CD4-positive, alpha-beta T cell treated with Interleukin-6 for 4 hours (primary cell): ENCODE results near the gene EIF3L.
A peak's percentile ranks its signal among the peaks of the same experiment; 100 is the strongest.

ENCODE experiments used
- DNase-seq: peaks from one replicate; pipeline ENCODE4 v3.0.0-alpha.2; 2020; ENCODE audit warnings: mixed read lengths

EIF3L gene

DNA sequence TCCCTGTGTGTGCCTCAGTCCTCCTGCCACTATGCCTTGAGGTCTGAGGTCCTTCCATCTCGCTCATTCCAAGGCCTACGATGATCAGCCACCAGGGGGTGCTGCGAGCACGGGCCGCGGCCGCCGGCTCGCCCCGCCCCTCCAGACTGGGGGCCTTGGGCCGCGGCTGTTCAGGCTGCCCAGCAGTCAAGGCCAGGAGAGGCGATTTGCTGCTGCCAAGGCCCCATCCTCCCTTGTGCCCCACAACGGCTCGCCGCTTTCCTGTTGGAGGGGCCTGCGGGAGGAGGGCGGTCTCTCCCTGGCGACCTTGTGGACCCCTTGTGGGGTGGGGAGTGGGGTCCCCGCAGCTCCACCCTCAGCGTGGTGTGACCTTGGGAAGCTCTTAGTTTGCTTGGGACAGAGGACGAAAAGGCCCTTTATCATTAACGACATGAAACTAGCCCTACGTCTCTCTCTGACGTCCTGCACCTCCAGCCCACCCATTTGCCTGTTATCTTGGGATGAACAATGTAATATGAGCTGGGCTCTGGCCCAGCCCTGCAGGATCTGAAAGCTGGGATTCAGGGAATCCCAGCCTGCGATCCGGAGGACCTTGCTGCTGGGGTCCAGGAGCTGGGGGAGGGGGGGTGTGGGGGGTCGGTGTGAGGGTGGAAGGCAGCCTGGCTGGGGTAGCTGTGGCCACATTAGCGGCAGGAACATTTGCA lies 31.4 kb upstream of the EIF3L start:
- DNase-seq, result peak; percentile 86

GRCh38 chr22:37818409-37819104 lies 30.7 kb upstream of the EIF3L start:
- DNase-seq, result peak; percentile 77

DNA sequence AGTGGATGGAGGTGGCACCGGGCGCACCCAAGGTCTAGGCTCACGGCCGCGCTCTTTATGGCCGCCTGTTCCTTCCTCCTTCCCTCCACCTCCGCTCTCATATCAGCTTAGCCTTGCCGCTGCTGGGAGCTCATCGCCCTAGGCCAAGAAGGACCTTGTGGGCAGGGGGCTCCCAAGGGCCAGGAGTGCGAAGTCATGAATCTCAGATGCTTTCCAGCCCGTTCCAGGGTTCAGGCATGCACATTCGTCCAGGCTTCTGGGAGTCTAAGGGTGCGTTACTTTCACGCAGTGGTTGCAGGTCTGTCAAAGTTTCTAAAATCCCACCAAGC lies 30.1 kb upstream of the EIF3L start:
- no peak for DNase-seq

GRCh38 chr22:37820350-37820749 lies 28.9 kb upstream of the EIF3L start:
- no peak for DNase-seq

DNA sequence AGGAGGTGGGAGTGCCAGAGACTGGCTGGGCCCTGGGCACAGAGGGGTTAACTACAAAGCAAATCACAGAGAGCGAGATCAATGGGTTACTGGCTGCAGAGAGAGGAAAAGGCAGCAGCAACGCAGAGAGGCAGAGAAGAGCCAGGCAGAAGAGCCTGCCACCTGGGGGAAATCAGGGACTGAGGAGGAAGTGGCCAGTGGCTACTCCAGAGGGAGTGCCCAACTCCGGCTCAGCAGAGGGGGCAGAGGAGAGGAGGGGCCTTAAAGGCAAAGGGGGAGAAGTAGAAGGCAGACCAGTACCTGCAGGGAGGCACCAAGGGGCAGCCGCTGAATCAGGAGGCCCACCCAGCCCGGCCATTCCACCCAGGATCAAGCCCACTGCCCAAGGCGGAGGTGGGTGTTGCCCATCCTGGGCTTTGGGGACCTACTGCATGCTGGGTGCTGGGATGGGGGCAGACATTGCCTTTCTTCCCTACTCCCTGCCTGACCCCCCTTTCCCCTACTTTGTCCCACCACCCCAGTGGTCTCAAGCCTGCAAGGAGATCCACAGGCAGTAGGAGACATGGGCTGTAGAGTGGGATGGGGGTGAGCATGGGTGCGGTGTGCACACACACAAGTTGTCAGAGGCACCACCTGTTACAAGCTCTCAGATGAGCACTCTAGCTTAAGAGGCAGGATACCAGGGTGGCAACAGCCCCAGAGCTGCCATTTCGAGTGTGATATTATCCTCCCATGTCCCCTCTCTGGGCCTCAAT lies 27.0 kb upstream of the EIF3L start:
- DNase-seq, result no peak

DNA sequence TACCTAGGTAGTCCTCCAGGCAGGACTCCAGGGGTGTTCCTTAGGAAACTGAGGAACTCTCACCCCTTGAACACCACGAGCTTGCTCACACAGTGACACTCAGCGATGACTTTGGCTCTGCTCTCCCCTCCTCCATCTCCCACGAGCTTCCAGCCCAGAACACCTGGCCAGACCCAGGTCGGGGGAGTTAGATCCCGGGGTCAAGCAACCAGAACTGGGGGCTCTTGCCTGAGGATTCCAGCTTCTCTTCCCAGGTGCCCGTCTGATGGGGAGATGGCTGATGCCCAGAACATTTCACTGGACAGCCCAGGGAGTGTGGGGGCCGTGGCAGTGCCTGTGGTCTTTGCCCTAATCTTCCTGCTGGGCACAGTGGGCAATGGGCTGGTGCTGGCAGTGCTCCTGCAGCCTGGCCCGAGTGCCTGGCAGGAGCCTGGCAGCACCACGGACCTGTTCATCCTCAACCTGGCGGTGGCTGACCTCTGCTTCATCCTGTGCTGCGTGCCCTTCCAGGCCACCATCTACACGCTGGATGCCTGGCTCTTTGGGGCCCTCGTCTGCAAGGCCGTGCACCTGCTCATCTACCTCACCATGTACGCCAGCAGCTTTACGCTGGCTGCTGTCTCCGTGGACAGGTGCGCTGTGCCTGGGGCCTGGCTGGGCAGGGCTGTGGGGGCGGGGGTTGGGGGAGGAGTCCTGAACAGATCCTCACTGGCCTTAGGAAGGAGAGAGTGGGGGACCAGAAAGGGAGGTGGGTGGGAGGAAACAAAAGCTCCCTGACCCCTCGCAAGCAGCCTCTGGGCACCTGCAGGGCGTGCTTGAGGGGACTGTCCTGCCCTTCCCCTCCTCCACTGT lies 25.9 kb upstream of the EIF3L start, which contains the start of gene GALR3:
TSS of gene GALR3 (plus strand) at position 249 of the 852 bp plus-strand sequence. CDS start at position 274, 25 bp downstream.
- DNase-seq, result no peak

- no peak for DNase-seq
Observed at GRCh38 chr22:37824674-37825641, 24.3 kb upstream of the EIF3L start.

DNA sequence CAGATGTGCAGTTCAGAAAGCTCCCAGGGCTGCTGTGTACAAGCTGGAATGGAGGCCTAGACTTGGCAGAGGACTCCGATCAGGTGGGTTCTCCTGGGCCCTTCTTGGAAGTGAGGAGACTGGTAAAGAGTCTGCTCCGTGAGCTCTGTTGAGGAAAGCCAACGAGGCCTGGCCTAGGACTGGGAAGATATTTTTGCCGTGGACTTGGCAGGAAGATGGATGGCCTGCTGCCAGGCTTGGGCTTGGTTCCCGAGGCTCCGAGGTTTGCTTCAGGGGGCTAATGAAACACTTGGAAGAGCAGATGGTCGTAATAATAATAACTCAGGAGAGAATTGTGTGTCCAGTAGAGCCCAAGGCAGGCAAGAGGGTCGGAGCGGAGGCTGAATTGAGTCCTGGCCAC lies 22.2 kb upstream of the EIF3L start:
- no peak for DNase-seq

- DNase-seq, result no peak
Observed at GRCh38 chr22:37830093-37830842, 19.0 kb upstream of the EIF3L start.

DNA sequence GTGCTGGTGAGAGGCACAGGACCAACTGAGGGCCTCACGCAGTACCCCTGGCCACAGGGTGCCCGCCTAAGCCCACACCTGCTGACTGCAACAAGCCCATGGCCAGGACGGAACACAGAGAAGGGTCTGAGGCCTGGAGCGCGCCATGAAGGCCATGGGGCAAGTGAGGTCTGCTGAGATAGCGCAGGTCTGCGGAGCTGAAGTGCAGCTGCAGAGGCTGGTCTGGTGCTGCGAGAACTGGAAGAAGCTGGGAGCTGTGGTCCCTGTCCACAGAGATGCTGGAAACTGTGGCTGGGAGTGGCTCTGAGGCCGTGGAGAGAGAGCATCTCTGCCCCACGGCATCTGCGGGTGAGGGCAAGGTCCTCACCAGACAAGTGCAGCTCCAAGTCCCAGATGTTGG lies 17.7 kb upstream of the EIF3L start:
- DNase-seq, result no peak

- DNase-seq, result no peak
Observed at GRCh38 chr22:37832022-37832857, 17.0 kb upstream of the EIF3L start.

GRCh38 chr22:37842015-37842793 lies 7.0 kb upstream of the EIF3L start:
- no peak for DNase-seq

DNA sequence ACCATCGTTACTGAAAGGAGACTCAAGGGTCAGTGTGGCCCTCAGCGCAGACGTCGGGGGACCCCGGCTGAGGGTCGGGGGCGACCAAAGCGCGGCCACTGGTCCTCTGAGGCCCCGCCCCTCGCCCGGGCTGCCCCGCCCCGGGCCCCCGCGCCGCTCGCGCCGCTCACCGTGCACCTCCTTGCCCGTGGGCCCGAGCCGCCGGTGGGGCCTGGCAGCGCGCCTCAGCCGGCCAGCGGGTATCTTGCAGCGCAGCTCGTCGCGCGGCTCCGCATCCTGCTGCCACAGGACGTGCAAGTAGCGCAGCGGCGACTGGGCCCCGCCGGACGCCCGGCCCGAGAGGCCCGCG lies 5.5 kb upstream of the EIF3L start:
- DNase-seq, result peak; percentile 53

DNA sequence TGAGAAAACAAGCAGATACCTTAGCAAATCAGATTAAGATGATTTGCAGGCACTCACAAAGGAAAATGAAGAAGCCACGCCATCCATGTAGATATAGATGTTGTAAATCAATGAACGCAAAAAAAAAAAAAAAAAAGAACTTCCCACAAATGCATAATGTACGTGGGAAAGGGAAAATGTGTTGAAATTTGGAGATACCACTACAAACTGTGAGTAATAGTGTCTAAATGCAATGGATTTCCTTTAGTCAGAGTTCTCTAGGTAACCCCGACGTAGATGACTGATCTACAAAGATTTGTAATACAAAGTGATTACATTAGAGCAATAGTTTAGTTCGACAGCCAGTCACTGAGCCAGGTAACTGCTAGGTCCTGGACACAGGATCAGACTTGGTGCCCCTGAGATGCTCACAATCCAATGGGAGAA lies 4.3 kb upstream of the EIF3L start:
- no peak for DNase-seq

DNA sequence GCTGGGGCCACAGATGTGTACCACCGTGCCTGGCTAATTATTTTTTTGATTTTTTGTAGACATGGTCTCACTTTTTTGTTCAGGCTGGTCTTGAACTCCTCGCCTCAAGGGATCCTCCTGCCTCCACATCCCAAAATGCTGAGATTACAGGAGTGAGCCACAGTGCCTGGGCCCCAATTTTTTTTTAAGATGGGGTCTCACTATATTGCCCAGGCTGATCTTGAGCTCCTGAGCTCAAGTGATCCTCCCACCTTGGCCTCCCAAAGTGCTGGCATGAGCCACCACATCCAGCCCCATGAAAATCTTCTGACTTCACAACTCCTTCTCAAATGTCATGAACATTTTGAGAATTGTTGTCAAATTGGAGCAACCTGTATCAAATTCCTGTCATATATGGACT lies 2.8 kb upstream of the EIF3L start:
- DNase-seq, result no peak

GRCh38 chr22:37848587-37849088 lies 581 bp upstream of the EIF3L start:
- no peak for DNase-seq

- no peak for DNase-seq
Observed at GRCh38 chr22:37850801-37851200, 1.6 kb downstream of the EIF3L start.

GRCh38 chr22:37852418-37852817 lies 3.2 kb downstream of the EIF3L start:
- no peak for DNase-seq

DNA sequence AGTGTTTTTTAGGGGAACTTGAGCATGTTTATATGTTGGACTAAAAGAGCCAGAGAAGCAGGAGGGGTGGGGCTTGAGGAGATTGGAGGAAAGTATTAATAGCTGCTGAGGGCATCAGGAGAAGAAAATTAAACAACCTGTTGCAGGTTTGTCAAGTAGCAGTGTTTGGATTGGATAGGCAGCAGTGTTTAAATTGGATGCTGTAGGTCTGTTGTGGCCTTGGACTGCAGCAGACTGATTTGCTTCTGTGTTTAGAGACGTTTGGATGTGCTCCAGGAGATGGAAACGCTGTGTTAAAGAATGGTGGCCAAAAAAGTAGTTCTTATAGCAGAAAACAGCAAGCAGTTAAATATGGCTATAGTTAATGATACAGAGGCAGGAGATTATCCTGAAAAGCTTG lies 5.7 kb downstream of the EIF3L start:
- DNase-seq, result no peak
